Measurements from ENCODE around the gene CRACDL.

Gene CRACDL

DNA sequence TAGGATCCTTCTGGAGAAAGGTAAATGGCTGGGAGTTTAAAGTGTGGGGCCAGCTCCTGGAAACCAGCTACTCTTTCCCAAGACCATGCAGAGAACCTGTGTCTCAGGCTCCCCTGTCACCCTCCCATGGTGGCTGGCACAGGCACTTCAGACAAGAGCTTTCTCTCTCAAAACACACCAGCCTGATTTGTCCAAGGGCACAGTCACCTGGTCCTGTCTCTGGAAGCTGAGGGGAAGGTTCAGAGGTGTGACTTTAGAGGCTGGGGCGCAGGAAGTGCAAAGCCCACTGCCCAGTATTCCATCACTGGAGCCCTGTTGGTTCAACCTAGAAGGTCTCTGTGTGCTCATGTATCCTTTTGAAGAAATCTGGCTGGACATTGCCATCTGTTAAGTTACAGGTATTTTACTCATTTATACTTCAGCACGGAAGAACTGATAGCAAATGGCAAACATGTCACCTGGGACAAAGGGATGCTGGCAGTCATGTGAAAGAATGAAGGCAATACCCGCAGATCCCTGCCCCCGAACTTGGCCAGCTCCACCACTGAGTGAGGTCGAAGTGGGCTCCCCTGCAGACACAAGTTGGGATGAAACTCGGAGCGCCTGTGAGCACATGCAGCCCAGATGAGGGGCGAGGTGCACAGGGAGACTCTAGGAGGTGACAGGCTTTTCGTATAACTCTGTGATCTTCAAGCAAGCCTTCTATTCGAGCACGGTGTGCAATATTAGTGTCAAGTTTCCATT, 108.2 kb downstream of the CRACDL start:
- Histone ChIP-seq H3K4me3 (replicated peaks; ENCODE audit: insufficient read depth, low read length) (no peak overlapping the region), H3K27ac (replicated peaks) (peak overlapping the region; percentile 69)
- TF ChIP-seq POLR2AphosphoS5 (IDR thresholded peaks at IDR 0.05; ENCODE audit: low read depth): no peak
- TF ChIP-seq, protein P1, sequence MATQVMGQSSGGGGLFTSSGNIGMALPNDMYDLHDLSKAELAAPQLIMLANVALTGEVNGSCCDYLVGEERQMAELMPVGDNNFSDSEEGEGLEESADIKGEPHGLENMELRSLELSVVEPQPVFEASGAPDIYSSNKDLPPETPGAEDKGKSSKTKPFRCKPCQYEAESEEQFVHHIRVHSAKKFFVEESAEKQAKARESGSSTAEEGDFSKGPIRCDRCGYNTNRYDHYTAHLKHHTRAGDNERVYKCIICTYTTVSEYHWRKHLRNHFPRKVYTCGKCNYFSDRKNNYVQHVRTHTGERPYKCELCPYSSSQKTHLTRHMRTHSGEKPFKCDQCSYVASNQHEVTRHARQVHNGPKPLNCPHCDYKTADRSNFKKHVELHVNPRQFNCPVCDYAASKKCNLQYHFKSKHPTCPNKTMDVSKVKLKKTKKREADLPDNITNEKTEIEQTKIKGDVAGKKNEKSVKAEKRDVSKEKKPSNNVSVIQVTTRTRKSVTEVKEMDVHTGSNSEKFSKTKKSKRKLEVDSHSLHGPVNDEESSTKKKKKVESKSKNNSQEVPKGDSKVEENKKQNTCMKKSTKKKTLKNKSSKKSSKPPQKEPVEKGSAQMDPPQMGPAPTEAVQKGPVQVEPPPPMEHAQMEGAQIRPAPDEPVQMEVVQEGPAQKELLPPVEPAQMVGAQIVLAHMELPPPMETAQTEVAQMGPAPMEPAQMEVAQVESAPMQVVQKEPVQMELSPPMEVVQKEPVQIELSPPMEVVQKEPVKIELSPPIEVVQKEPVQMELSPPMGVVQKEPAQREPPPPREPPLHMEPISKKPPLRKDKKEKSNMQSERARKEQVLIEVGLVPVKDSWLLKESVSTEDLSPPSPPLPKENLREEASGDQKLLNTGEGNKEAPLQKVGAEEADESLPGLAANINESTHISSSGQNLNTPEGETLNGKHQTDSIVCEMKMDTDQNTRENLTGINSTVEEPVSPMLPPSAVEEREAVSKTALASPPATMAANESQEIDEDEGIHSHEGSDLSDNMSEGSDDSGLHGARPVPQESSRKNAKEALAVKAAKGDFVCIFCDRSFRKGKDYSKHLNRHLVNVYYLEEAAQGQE (IDR thresholded peaks at IDR 0.05; ENCODE audit: insufficient replicate concordance, low read depth): no peak

GRCh38 chr2:98826856-98827255, 109.2 kb downstream of the CRACDL start:
- TF ChIP-seq, protein P1 (IDR thresholded peaks at IDR 0.05; ENCODE audit: insufficient replicate concordance, low read depth): no peak
- no peak for TF ChIP-seq POLR2AphosphoS5 (IDR thresholded peaks at IDR 0.05; ENCODE audit: low read depth)
- no peak for TF ChIP-seq GABPA (IDR thresholded peaks at IDR 0.05; ENCODE audit: low read depth)
- TF ChIP-seq SPI1 (IDR thresholded peaks at IDR 0.05; ENCODE audit: borderline replicate concordance, low read depth): no peak
- TF ChIP-seq CTCF (IDR thresholded peaks at IDR 0.05; ENCODE audit: insufficient read depth, low read length): no peak

More for the DNA sequence above, 108.2 kb downstream of the CRACDL start:
- H3K27me3 ChIP-seq (ENCODE audit: insufficient read depth, poor library complexity, severe bottlenecking): no peaks in the 10 kb centered on the region
- DNase-seq (ENCODE audit: low read depth in 1 of 2, low spot score in 1 of 2): no peak

DNA sequence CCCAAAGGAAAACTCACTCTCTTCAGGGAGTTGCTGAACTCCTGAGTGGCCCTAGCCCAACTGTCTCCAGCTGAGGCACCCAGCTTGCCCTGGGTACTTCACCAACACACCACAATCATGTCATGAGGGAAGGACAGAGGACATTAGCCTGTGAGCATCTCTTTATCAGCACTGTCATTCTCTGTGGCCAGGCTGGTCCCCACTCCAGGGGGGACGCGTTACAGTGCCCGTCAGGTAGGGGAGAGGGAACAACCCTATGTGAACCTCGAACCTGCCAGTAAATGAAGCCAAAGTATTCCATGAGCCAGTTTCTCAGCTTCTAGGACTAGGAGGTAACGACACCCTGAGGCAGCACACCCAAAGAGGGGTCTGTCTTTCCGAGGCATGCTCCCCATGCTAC, 110.2 kb downstream of the CRACDL start:
- TF ChIP-seq SPI1 (IDR thresholded peaks at IDR 0.05; ENCODE audit: borderline replicate concordance, low read depth) (no peak), CTCF (IDR thresholded peaks at IDR 0.05; ENCODE audit: insufficient read depth, low read length) (no peak), POLR2AphosphoS5 (IDR thresholded peaks at IDR 0.05; ENCODE audit: low read depth) (no peak), GABPA (IDR thresholded peaks at IDR 0.05; ENCODE audit: low read depth) (no peak)
- TF ChIP-seq, protein P1 (IDR thresholded peaks at IDR 0.05; ENCODE audit: insufficient replicate concordance, low read depth): no peak
- no peaks in the 10 kb centered on the region for H3K27me3 ChIP-seq (ENCODE audit: insufficient read depth, poor library complexity, severe bottlenecking)
- H3K4me3 ChIP-seq (replicated peaks; ENCODE audit: insufficient read depth, low read length): no peak overlapping the region
- peak overlapping the region; percentile 81 for H3K27ac ChIP-seq (replicated peaks)
- no peak for DNase-seq (ENCODE audit: low read depth in 1 of 2, low spot score in 1 of 2)

More at GRCh38 chr2:98826856-98827255, 109.2 kb downstream of the CRACDL start:
- no peak overlapping the region for H3K4me3 ChIP-seq (replicated peaks; ENCODE audit: insufficient read depth, low read length)
- H3K27ac ChIP-seq (replicated peaks): no peak overlapping the region
- no peaks in the 10 kb centered on the region for H3K27me3 ChIP-seq (ENCODE audit: insufficient read depth, poor library complexity, severe bottlenecking)
- no peak for DNase-seq (ENCODE audit: low read depth in 1 of 2, low spot score in 1 of 2)
